ENCODE measurements around the gene APBA2. TPM values are rescaled to one million over a fixed set of nuclear protein-coding genes. Genes with fewer than 3 reads are reported as not detected.

The APBA2 gene
- total RNA-seq, 1 experiment from 2014 or later: 12.9 TPM

DNA sequence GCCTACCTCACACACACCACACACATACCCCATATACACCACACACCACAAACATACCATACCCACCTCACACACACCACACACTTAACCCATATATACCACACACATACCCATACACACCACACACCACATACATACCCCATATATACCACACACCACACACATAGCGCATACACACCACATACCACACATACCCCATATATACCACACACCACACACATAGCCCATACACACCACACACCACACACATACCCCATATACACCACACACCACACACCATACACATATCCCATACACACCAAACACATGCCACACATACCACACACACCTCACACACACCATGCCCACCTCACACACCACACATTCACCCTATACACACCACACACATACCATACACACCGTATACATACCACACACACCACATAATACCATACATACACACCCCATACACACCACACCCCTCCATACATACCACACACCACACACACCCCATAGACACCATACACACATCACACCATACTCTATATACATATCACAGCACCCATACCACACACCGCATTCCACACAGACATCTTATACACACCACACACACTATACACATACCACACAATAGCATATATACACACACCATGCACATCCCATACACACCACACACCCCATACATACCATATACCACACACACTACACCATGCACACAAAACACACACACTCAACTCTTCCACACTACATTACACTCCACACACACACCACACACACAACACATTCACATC, 29.5 kb downstream of the APBA2 start:
- intact Hi-C loops (cut with micrococcal nuclease; ENCODE audit: unreplicated experiment): no loop called here
- Histone ChIP-seq H3K36me3 (ENCODE audit: insufficient read depth, low read length, poor library complexity, severe bottlenecking) (no peaks in the 10 kb centered on the region), H3K27ac (ENCODE audit: low read depth, low read length, poor library complexity, severe bottlenecking) (no peak overlapping the region), H3K4me1 (ENCODE audit: insufficient read depth, low read length, poor library complexity, severe bottlenecking) (no peaks in the 10 kb centered on the region), H3K4me3 (ENCODE audit: low read depth, low read length, poor library complexity, severe bottlenecking) (no peak overlapping the region), H3K27me3 (replicated peaks; ENCODE audit: insufficient read depth, low read depth, low read length, poor library complexity) (no peaks in the 10 kb centered on the region), H3K9me3 (ENCODE audit: low read depth, low read length, poor library complexity, severe bottlenecking) (no peaks in the 10 kb centered on the region)
- TF ChIP-seq, protein P1, sequence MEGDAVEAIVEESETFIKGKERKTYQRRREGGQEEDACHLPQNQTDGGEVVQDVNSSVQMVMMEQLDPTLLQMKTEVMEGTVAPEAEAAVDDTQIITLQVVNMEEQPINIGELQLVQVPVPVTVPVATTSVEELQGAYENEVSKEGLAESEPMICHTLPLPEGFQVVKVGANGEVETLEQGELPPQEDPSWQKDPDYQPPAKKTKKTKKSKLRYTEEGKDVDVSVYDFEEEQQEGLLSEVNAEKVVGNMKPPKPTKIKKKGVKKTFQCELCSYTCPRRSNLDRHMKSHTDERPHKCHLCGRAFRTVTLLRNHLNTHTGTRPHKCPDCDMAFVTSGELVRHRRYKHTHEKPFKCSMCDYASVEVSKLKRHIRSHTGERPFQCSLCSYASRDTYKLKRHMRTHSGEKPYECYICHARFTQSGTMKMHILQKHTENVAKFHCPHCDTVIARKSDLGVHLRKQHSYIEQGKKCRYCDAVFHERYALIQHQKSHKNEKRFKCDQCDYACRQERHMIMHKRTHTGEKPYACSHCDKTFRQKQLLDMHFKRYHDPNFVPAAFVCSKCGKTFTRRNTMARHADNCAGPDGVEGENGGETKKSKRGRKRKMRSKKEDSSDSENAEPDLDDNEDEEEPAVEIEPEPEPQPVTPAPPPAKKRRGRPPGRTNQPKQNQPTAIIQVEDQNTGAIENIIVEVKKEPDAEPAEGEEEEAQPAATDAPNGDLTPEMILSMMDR (conservative IDR thresholded peaks at IDR 0.05; ENCODE audit: low read depth, low read length): no peak
- TF ChIP-seq EZH2 (IDR thresholded peaks at IDR 0.05; ENCODE audit: borderline replicate concordance, low read depth, low read length, poor library complexity, severe bottlenecking): no peak
- no TSS peak for BruUV-seq (replicated peaks)
- DNase-seq (ENCODE audit: low spot score): no peak
- CTCF ChIA-PET: no interaction called here
- POLR2A ChIA-PET (ENCODE audit: low non-redundant PET): no interaction called here

DNA sequence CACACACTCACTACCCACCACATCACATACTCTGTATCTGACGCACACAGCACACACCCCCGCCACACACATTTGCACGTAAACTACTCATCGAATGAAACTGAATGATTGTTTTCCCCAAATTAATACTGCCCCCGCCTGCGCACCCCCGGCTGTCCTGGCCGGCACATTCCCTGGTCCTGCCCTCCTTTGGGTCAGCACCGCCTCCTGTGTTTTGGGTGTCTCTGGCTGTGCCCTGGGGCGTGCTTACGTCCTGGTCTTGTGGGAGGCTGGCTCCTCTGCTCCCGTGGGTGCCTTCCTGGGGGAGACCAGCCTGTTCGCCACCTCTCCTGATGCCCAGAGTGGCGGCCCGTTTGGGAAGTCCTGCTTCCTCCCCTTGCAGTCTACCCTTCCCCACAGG, 30.2 kb downstream of the APBA2 start:
- no TSS peak for BruUV-seq (replicated peaks)
- no peaks in the 10 kb centered on the region for H3K36me3 ChIP-seq (ENCODE audit: insufficient read depth, low read length, poor library complexity, severe bottlenecking)
- DNase-seq (ENCODE audit: low spot score): no peak
- CTCF ChIA-PET: no interaction called here
- H3K9me3 ChIP-seq (ENCODE audit: low read depth, low read length, poor library complexity, severe bottlenecking): no peaks in the 10 kb centered on the region
- TF ChIP-seq, protein P1 (conservative IDR thresholded peaks at IDR 0.05; ENCODE audit: low read depth, low read length): no peak
- no peak for TF ChIP-seq EZH2 (IDR thresholded peaks at IDR 0.05; ENCODE audit: borderline replicate concordance, low read depth, low read length, poor library complexity, severe bottlenecking)
- H3K27ac ChIP-seq (ENCODE audit: low read depth, low read length, poor library complexity, severe bottlenecking): no peak overlapping the region
- H3K4me3 ChIP-seq (ENCODE audit: low read depth, low read length, poor library complexity, severe bottlenecking): no peak overlapping the region
- intact Hi-C loops (cut with micrococcal nuclease; ENCODE audit: unreplicated experiment): no loop called here
- POLR2A ChIA-PET (ENCODE audit: low non-redundant PET): no interaction called here
- H3K4me1 ChIP-seq (ENCODE audit: insufficient read depth, low read length, poor library complexity, severe bottlenecking): no peaks in the 10 kb centered on the region
- H3K27me3 ChIP-seq (replicated peaks; ENCODE audit: insufficient read depth, low read depth, low read length, poor library complexity): no peaks in the 10 kb centered on the region

DNA sequence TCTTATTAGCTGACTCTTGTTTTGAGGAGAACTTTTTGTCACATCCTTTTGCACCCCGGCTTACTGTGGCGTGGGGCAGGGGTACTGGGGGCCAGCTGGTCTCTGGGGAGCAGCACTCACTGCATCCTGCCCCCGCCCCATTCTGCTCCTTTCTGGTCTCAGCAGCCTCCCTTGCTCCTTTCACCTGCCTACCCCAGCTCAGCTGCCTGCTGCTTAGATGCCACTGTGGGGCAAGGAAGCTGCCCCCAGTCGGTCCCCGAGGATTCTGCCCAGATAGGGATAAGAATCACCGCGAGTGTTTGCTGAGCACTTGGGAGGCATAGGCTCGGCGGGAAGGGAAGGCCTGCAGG, 32.0 kb downstream of the APBA2 start:
- no peak for TF ChIP-seq EZH2 (IDR thresholded peaks at IDR 0.05; ENCODE audit: borderline replicate concordance, low read depth, low read length, poor library complexity, severe bottlenecking)
- TF ChIP-seq, protein P1 (conservative IDR thresholded peaks at IDR 0.05; ENCODE audit: low read depth, low read length): no peak
- CTCF ChIA-PET: no interaction called here
- Histone ChIP-seq H3K27me3 (replicated peaks; ENCODE audit: insufficient read depth, low read depth, low read length, poor library complexity) (no peaks in the 10 kb centered on the region), H3K9me3 (ENCODE audit: low read depth, low read length, poor library complexity, severe bottlenecking) (no peaks in the 10 kb centered on the region), H3K36me3 (ENCODE audit: insufficient read depth, low read length, poor library complexity, severe bottlenecking) (no peaks in the 10 kb centered on the region), H3K4me3 (ENCODE audit: low read depth, low read length, poor library complexity, severe bottlenecking) (no peak overlapping the region), H3K27ac (ENCODE audit: low read depth, low read length, poor library complexity, severe bottlenecking) (no peak overlapping the region), H3K4me1 (ENCODE audit: insufficient read depth, low read length, poor library complexity, severe bottlenecking) (no peaks in the 10 kb centered on the region)
- DNase-seq (ENCODE audit: low spot score): no peak
- BruUV-seq (replicated peaks): no TSS peak
- intact Hi-C loops (cut with micrococcal nuclease; ENCODE audit: unreplicated experiment): no loop called here
- POLR2A ChIA-PET (ENCODE audit: low non-redundant PET): no interaction called here
